ENCODE results near the gene CNPY4.
A peak's percentile ranks its signal among the peaks of the same experiment; 100 is the strongest.

Gene CNPY4

DNA sequence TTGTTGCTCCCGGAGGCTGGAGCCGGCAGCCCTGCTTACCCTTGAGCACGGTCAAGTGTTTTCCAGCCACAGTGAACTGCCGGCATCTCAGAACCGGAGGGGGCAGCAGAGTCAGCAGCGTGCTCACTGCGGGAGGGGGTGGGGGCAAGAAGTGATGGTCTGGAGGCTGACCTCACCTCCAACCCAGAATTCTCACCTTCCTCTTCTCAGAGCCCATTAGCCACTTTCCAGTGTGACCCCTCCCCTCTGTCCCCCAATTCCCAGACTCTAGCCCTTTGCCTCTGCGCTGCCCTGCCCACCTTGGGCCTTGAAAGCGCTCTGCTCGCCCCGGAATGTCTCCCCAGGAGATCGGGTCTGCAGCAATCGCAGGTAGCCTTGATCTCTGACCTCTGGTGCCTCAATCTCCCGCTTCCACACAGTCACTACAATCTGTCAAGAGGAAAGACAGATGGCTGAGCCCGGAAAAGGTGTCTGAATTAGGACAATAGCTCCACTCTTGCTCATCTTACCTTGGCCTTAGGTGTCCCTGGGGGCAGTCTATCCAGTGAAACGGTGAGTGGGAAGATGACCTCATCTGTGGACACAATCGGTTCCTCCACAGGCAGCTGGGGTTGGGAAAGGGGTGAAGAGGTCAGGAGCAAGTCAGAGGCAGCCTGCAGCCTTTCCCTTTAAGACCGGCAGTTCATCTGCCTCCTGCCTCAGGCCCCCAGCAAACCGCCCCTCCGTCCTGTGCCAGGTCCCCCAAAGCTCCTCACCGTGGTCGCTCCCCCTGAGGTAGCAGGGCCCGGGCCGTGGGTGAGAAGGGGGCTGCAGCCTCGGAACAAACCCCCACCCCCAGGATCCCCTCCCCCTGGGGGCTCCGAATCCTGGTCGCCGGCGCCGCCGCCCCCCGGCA is 38.1 kb downstream of the CNPY4 start:
- Mint-ChIP-seq H3K36me3 (no peaks in the 10 kb centered on the region), H3K27me3 (no peaks in the 10 kb centered on the region), H3K4me3 (peak overlapping the region; percentile 85), H3K4me1 (ENCODE audit: low read depth) (peaks cover 49% of the 10 kb centered on the region), H3K27ac (peak overlapping the region; percentile 67), H3K9me3 (ENCODE audit: low read depth) (no peaks in the 10 kb centered on the region)

DNA sequence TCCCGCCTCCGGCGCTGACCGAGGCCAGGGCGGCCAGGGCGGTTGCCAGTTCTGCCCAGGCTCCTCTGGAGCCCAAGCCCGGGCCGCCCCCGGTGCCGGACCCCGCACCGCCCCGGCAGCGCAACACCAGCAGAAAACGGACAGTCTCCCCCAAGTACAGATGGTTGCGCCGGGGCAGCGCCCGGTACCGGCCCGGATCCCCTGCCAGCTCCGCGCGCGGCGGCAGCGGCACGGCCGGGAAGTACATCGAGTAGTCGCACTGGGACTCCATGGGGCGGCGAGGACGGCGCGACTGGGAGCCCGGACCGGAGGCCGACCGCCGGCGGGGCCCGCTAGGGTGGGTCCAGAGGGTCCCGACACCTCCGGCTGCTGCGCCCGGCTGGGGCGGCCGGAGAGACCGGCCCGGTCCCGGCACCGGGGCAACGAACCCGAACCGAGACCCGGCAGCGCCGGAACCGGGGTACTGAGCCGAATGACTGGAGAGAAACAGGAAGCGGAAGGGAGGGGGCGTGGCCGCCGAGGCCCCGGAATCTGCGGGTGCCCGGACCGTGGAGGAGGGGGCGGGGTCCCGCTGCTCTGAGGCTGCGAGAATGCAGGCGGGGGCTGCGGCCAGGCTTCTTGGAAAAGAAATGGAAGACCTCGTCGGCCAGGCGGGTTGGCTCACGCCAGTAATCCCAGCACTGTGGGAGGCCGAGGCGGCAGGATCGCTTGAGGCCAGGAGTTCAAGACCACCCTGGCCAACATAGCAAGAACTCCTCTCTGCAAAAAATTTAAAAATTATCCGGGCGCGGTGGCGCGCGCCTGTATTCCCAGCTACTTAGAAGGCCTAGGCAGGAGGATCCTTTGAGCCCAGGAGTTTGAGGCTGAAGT is 39.0 kb downstream of the CNPY4 start, which contains the start of gene TRAPPC14:
Gene TRAPPC14 (minus strand): TSS at position 495 of the 870 bp plus-strand sequence. CDS start 224 bp downstream, at position 271.
- no peaks in the 10 kb centered on the region for H3K27me3 Mint-ChIP-seq
- peak within 1 kb of the TSS; percentile 85 for H3K4me3 Mint-ChIP-seq
- H3K36me3 Mint-ChIP-seq, result no peaks in the 10 kb centered on the region
- no peaks in the 10 kb centered on the region for H3K9me3 Mint-ChIP-seq (ENCODE audit: low read depth)
- H3K4me1 Mint-ChIP-seq (ENCODE audit: low read depth), result peaks cover 56% of the 10 kb centered on the region
- peak within 1 kb of the TSS; percentile 81 for H3K27ac Mint-ChIP-seq

GRCh38 chr7:100159099-100159623 is 39.7 kb downstream of the CNPY4 start:
- Mint-ChIP-seq H3K9me3 (ENCODE audit: low read depth) (no peaks in the 10 kb centered on the region), H3K4me1 (ENCODE audit: low read depth) (peaks cover 57% of the 10 kb centered on the region), H3K27me3 (no peaks in the 10 kb centered on the region), H3K4me3 (peak overlapping the region; percentile 85), H3K36me3 (no peaks in the 10 kb centered on the region), H3K27ac (peak overlapping the region; percentile 81)

DNA sequence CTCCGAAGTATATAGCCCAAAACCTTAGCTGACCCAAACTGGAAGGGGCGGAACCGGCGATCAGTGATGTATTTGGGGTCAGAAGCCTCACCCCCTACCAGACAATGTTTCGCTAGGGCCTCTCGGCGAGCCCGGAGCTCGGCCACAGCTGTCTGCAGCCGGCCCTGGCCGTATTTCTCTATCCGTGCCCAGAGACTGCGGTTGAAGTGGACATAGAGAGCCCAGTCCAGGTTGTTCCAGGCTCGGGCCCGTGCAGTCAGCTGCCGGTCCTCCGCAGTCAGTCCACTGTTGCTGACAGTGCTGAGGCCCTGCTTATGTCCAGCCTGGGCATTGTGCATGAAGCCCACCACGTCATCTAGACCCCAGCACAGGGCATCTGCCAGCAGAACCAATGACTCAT is 40.6 kb downstream of the CNPY4 start:
- Mint-ChIP-seq H3K36me3 (no peaks in the 10 kb centered on the region), H3K27me3 (no peaks in the 10 kb centered on the region), H3K4me3 (no peak overlapping the region), H3K4me1 (ENCODE audit: low read depth) (peaks cover 58% of the 10 kb centered on the region), H3K9me3 (ENCODE audit: low read depth) (no peaks in the 10 kb centered on the region), H3K27ac (peak overlapping the region; percentile 70)

GRCh38 chr7:100163006-100163531 is 43.6 kb downstream of the CNPY4 start:
- Mint-ChIP-seq H3K36me3 (no peaks in the 10 kb centered on the region), H3K4me1 (ENCODE audit: low read depth) (peaks cover 59% of the 10 kb centered on the region), H3K9me3 (ENCODE audit: low read depth) (no peaks in the 10 kb centered on the region), H3K4me3 (peak overlapping the region; percentile 66), H3K27me3 (no peaks in the 10 kb centered on the region), H3K27ac (peak overlapping the region; percentile 92)

- Mint-ChIP-seq H3K27me3 (no peaks in the 10 kb centered on the region), H3K4me1 (ENCODE audit: low read depth) (peaks cover 66% of the 10 kb centered on the region), H3K36me3 (no peaks in the 10 kb centered on the region), H3K4me3 (no peak overlapping the region), H3K9me3 (ENCODE audit: low read depth) (no peaks in the 10 kb centered on the region), H3K27ac (peak overlapping the region; percentile 92)
Measured at GRCh38 chr7:100163871-100164270, 44.4 kb downstream of the CNPY4 start.

- peak overlapping the region; percentile 85 for H3K4me3 Mint-ChIP-seq
- no peaks in the 10 kb centered on the region for H3K36me3 Mint-ChIP-seq
- peaks cover 80% of the 10 kb centered on the region for H3K4me1 Mint-ChIP-seq (ENCODE audit: low read depth)
- H3K9me3 Mint-ChIP-seq (ENCODE audit: low read depth), result no peaks in the 10 kb centered on the region
- peak overlapping the region; percentile 81 for H3K27ac Mint-ChIP-seq
- no peaks in the 10 kb centered on the region for H3K27me3 Mint-ChIP-seq
Measured at GRCh38 chr7:100166317-100166940, 47.0 kb downstream of the CNPY4 start.

GRCh38 chr7:100166970-100167911 is 47.8 kb downstream of the CNPY4 start:
- H3K36me3 Mint-ChIP-seq, result no peaks in the 10 kb centered on the region
- H3K9me3 Mint-ChIP-seq (ENCODE audit: low read depth), result no peaks in the 10 kb centered on the region
- H3K4me1 Mint-ChIP-seq (ENCODE audit: low read depth), result peaks cover 77% of the 10 kb centered on the region
- H3K27ac Mint-ChIP-seq, result peak overlapping the region; percentile 81
- H3K4me3 Mint-ChIP-seq, result peak overlapping the region; percentile 85
- no peaks in the 10 kb centered on the region for H3K27me3 Mint-ChIP-seq

DNA sequence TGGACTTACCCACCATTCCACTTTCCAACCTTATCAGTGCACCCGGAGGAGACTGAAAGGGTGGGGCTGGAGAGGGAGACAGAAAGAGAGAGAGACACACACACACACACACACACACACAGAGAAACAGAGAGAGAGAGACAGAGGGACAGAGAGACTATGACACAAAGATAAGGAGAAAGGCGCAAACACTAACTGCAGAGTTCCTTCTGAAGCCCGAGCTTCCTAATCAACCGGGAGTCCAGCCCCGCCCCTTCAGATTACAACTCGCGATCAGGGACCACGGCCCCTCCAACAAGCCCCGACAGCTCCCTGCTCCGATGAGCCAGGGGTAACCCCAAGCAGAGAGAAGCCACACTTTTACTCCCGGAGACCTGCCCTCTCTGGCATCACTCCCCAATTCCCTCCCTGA is 48.5 kb downstream of the CNPY4 start:
- Mint-ChIP-seq H3K27ac (peak overlapping the region; percentile 76), H3K36me3 (no peaks in the 10 kb centered on the region), H3K4me3 (peak overlapping the region; percentile 85), H3K4me1 (ENCODE audit: low read depth) (peaks cover 73% of the 10 kb centered on the region), H3K27me3 (no peaks in the 10 kb centered on the region), H3K9me3 (ENCODE audit: low read depth) (no peaks in the 10 kb centered on the region)

DNA sequence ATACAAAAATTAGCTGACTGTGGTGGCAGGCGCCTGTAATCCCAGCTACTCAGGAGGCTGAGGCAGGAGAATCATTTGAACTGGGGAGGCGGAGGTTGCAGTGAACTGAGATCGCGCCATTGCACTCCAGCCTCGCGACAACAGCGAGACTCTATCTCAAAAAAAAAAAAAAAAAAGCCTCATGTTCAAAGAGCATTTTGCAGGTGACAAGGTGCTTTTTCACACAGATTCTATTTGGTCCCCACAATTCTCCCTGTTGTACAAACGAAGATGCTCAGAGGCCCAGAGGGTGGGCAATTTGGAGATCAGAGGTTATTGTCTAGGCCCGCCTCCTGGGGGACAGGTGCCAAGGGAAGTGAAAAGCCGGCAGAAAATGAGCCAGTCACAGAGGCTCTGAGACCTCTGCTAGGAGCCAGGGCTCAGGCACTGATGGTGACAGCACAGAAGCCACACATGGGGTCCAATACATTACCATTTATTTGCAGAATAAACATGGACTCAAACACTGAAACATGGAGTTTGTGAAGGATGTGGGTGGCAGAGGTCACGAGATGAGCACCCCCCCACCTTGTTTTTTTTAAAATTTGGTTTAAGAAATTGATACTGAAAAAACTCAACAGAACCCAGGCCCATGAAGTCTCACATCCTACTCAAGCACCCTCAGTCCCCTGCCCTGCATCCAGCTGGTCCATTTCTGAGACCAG is 49.9 kb downstream of the CNPY4 start:
- H3K36me3 Mint-ChIP-seq, result no peaks in the 10 kb centered on the region
- peak overlapping the region; percentile 76 for H3K27ac Mint-ChIP-seq
- no peaks in the 10 kb centered on the region for H3K27me3 Mint-ChIP-seq
- H3K9me3 Mint-ChIP-seq (ENCODE audit: low read depth), result no peaks in the 10 kb centered on the region
- H3K4me3 Mint-ChIP-seq, result peak overlapping the region; percentile 85
- peaks cover 62% of the 10 kb centered on the region for H3K4me1 Mint-ChIP-seq (ENCODE audit: low read depth)

- Mint-ChIP-seq H3K27me3 (no peaks in the 10 kb centered on the region), H3K4me1 (ENCODE audit: low read depth) (peaks cover 64% of the 10 kb centered on the region), H3K4me3 (peak overlapping the region; percentile 81), H3K9me3 (ENCODE audit: low read depth) (no peaks in the 10 kb centered on the region), H3K27ac (peak overlapping the region; percentile 76), H3K36me3 (no peaks in the 10 kb centered on the region)
Measured at GRCh38 chr7:100170101-100170897, 50.9 kb downstream of the CNPY4 start.

DNA sequence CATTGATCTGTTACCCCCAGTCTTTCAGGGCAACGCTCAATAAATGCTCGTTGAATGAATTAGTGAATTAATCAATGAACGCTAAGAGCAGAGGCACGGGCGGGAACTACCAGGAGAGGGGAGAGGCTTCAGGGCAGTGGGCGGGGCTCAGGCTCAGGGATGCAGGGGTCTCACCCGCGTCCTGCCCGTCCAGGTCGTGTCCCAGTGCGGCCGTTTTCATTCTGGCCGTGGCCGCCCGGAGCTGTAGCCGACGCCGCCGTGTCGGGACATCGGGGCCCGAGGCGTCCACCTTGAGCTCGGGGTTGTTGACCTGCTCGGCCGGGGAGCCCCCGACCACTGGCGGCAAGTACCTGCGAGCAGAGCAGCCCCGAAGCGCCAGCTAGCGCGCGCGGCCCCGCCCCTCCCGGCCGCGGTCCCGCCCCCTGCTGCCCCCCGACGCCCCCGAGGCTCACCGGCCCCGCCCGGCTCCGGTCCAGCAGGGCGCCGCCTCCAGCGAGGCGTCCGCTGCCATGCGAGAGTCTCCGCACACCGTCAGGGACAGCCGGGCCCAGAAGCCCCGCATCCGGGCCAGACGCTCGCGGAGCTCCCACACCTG is 51.8 kb downstream of the CNPY4 start:
- Mint-ChIP-seq H3K27ac (peak overlapping the region; percentile 34), H3K9me3 (ENCODE audit: low read depth) (no peaks in the 10 kb centered on the region), H3K27me3 (no peaks in the 10 kb centered on the region), H3K4me3 (peak overlapping the region; percentile 81), H3K4me1 (ENCODE audit: low read depth) (peaks cover 62% of the 10 kb centered on the region), H3K36me3 (no peaks in the 10 kb centered on the region)
